ENCODE data around the gene MRTFA. TPM values are rescaled to one million over a fixed set of nuclear protein-coding genes. Genes with fewer than 3 reads are reported as not detected.

Gene MRTFA
- total and polyA plus RNA-seq, 9 of the 15 experiments (the other 6 are each of a cell fraction or from before 2014, with no cell fraction given) = 0.84 to 21.1 (median 3.7) TPM

DNA sequence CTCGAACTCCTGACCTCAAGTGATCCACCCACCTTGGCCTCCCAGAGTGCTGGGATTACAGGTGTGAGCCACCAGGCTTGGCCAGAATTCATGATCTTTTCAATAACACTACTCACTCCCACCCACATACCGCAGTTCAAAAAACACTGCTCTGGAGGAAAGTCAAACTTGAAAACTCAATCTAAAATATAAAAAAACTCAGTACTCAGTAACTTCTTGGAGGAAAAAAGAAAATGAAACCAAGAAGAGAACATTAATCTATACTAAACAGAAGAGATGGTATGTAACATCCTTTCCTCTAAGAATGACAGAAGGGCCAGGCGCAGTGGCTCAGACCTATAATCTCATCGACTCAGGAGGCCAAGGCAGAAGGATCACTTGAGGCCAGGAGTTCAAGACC, 58.3 kb downstream of the MRTFA start:
- no peak overlapping the region for H3K27ac ChIP-seq (ENCODE audit: extremely low read depth, low read depth, low read length)
- FAIRE-seq = no peak
- POLR2A ChIA-PET = interaction anchor here (1.1 kb wide), 1 partner anchor 28 kb away, joined by 3 read pairs; no protein-coding TSS in a partner anchor
- H3K4me1 ChIP-seq (replicated peaks in 1 of 2; ENCODE audit: control insufficient read depth in 2 of 2, insufficient read depth in 2 of 2, low read length in 2 of 2) = no peaks in the 10 kb centered on the region; a peak in 1 of 5 replicates
- no peak overlapping the region for H3K4me3 ChIP-seq
- no peaks in the 10 kb centered on the region for H3K36me3 ChIP-seq (ENCODE audit: control insufficient read depth, insufficient read depth, low read length)
- WGBS (ENCODE audit: insufficient coverage, low coverage, missing lambda C conversion rate) = 89% methylated on average over 4 of the region's 4 CpGs
- no peak overlapping the region for H2AFZ ChIP-seq (ENCODE audit: low read depth, low read length)
- H3K9me3 ChIP-seq (replicated peaks; ENCODE audit: control insufficient read depth, insufficient read depth, low read depth, low read length) = no peaks in the 10 kb centered on the region
- no peaks in the 10 kb centered on the region for H3K79me2 ChIP-seq (ENCODE audit: control insufficient read depth, insufficient read depth, low read length)
- intact Hi-C loops (cut with micrococcal nuclease) = no loop called here
- DNase-seq (ENCODE audit: extremely low read depth in 1 of 4, low spot score in 3 of 4) = no peak
- H3K27me3 ChIP-seq (ENCODE audit: control insufficient read depth in 2 of 2, insufficient read depth in 2 of 2, low read length in 2 of 2) = no peaks in the 10 kb centered on the region
- in situ Hi-C loops (cut with MboI) = no loop called here
- no TSS peak for BruUV-seq (replicated peaks)
- no peak for ATAC-seq
- no peaks in the 10 kb centered on the region for H4K20me1 ChIP-seq (replicated peaks; ENCODE audit: control insufficient read depth, insufficient read depth, low read length)
- H3K4me2 ChIP-seq (ENCODE audit: insufficient read depth, low read length) = no peak overlapping the region
- CTCF ChIA-PET (ENCODE audit: low intra/inter-chr PET ratio) = no interaction called here
- H3K9me1 ChIP-seq (ENCODE audit: control insufficient read depth, insufficient read depth, low read length) = no peaks in the 10 kb centered on the region
- H3K9ac ChIP-seq (ENCODE audit: insufficient read depth in 1 of 2, low read depth in 2 of 2, low read length in 2 of 2) = no peak overlapping the region
- TF ChIP-seq SMARCA4 (IDR thresholded peaks at IDR 0.05) (no peak), ZNF436 (CRISPR knock-in tag; IDR thresholded peaks at IDR 0.05) (no peak), LEF1 (IDR thresholded peaks at IDR 0.05) (no peak), CHD1 (IDR thresholded peaks at IDR 0.05; ENCODE audit: low read length) (no peak), PRDM10 (IDR thresholded peaks at IDR 0.05; ENCODE audit: partially characterized antibody) (no peak), MEIS2 (IDR thresholded peaks at IDR 0.05; ENCODE audit: partially characterized antibody) (no peak), SETDB1 (IDR thresholded peaks at IDR 0.05; ENCODE audit: low read length) (no peak), ZSCAN29 (IDR thresholded peaks at IDR 0.05) (no peak), ZNF707 (CRISPR knock-in tag; conservative IDR thresholded peaks at IDR 0.05) (no peak), CHD4 (IDR thresholded peaks at IDR 0.05; ENCODE audit: insufficient read depth, insufficient replicate concordance, low read depth, low read length, poor library complexity, severe bottlenecking) (no peak), KHSRP (IDR thresholded peaks at IDR 0.05) (no peak), STAT5B (CRISPR knock-in tag; IDR thresholded peaks at IDR 0.05) (no peak)
- TF ChIP-seq, protein P1, sequence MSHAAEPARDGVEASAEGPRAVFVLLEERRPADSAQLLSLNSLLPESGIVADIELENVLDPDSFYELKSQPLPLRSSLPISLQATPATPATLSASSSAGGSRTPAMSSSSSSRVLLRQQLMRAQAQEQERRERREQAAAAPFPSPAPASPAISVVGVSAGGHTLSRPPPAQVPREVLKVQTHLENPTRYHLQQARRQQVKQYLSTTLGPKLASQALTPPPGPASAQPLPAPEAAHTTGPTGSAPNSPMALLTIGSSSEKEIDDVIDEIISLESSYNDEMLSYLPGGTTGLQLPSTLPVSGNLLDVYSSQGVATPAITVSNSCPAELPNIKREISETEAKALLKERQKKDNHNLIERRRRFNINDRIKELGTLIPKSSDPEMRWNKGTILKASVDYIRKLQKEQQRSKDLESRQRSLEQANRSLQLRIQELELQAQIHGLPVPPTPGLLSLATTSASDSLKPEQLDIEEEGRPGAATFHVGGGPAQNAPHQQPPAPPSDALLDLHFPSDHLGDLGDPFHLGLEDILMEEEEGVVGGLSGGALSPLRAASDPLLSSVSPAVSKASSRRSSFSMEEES (CRISPR knock-in tag; IDR thresholded peaks at IDR 0.05) = no peak
- TF ChIP-seq, protein P2, sequence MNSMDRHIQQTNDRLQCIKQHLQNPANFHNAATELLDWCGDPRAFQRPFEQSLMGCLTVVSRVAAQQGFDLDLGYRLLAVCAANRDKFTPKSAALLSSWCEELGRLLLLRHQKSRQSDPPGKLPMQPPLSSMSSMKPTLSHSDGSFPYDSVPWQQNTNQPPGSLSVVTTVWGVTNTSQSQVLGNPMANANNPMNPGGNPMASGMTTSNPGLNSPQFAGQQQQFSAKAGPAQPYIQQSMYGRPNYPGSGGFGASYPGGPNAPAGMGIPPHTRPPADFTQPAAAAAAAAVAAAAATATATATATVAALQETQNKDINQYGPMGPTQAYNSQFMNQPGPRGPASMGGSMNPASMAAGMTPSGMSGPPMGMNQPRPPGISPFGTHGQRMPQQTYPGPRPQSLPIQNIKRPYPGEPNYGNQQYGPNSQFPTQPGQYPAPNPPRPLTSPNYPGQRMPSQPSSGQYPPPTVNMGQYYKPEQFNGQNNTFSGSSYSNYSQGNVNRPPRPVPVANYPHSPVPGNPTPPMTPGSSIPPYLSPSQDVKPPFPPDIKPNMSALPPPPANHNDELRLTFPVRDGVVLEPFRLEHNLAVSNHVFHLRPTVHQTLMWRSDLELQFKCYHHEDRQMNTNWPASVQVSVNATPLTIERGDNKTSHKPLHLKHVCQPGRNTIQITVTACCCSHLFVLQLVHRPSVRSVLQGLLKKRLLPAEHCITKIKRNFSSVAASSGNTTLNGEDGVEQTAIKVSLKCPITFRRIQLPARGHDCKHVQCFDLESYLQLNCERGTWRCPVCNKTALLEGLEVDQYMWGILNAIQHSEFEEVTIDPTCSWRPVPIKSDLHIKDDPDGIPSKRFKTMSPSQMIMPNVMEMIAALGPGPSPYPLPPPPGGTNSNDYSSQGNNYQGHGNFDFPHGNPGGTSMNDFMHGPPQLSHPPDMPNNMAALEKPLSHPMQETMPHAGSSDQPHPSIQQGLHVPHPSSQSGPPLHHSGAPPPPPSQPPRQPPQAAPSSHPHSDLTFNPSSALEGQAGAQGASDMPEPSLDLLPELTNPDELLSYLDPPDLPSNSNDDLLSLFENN (IDR thresholded peaks at IDR 0.05; ENCODE audit: low read depth in 2 of 2, low read length in 2 of 2) = no peak
- TF ChIP-seq, protein P3, sequence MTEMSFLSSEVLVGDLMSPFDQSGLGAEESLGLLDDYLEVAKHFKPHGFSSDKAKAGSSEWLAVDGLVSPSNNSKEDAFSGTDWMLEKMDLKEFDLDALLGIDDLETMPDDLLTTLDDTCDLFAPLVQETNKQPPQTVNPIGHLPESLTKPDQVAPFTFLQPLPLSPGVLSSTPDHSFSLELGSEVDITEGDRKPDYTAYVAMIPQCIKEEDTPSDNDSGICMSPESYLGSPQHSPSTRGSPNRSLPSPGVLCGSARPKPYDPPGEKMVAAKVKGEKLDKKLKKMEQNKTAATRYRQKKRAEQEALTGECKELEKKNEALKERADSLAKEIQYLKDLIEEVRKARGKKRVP (CRISPR knock-in tag; IDR thresholded peaks at IDR 0.05) = no peak
